ENCODE results near the gene SLC8A3. TPM values are rescaled to one million over a fixed set of nuclear protein-coding genes. Genes with fewer than 3 reads are reported as not detected.

The SLC8A3 gene
- total RNA-seq, 1 donor: under 0.01 TPM

- no peaks in the 10 kb centered on the region for H3K36me3 ChIP-seq (ENCODE audit: insufficient read depth, low read length)
- no peak for DNase-seq (ENCODE audit: insufficient read length, low spot score, missing footprints)
- no peaks in the 10 kb centered on the region for H3K79me2 ChIP-seq (ENCODE audit: insufficient read depth, low read length)
- H3K4me1 ChIP-seq (ENCODE audit: insufficient read depth, low read length): no peaks in the 10 kb centered on the region
- no peaks in the 10 kb centered on the region for H3K27me3 ChIP-seq (ENCODE audit: insufficient read depth, low read length)
- no peak for TF ChIP-seq CTCF (IDR thresholded peaks at IDR 0.05; ENCODE audit: extremely low read depth, low read depth, low read length)
- H3K9me3 ChIP-seq (ENCODE audit: low read depth, low read length): no peaks in the 10 kb centered on the region
- H3K27ac ChIP-seq (ENCODE audit: low read depth, low read length): no peak overlapping the region
- H3K4me3 ChIP-seq (ENCODE audit: insufficient read depth, low read length): no peak overlapping the region
- H4K20me1 ChIP-seq (ENCODE audit: insufficient read depth, low read length): no peaks in the 10 kb centered on the region
- no peak overlapping the region for H2AFZ ChIP-seq (ENCODE audit: low read length)
- H3K4me2 ChIP-seq (ENCODE audit: insufficient read depth, low read length): no peak overlapping the region
Observed at GRCh38 chr14:70133461-70133860, 55.3 kb downstream of the SLC8A3 start.

- Histone ChIP-seq H3K27me3 (ENCODE audit: insufficient read depth, low read length) (no peaks in the 10 kb centered on the region), H3K36me3 (ENCODE audit: insufficient read depth, low read length) (no peaks in the 10 kb centered on the region), H2AFZ (ENCODE audit: low read length) (no peak overlapping the region), H3K27ac (ENCODE audit: low read depth, low read length) (no peak overlapping the region), H4K20me1 (ENCODE audit: insufficient read depth, low read length) (no peaks in the 10 kb centered on the region), H3K4me1 (ENCODE audit: insufficient read depth, low read length) (no peaks in the 10 kb centered on the region), H3K4me3 (ENCODE audit: insufficient read depth, low read length) (no peak overlapping the region), H3K4me2 (ENCODE audit: insufficient read depth, low read length) (no peak overlapping the region), H3K9me3 (ENCODE audit: low read depth, low read length) (no peaks in the 10 kb centered on the region), H3K79me2 (ENCODE audit: insufficient read depth, low read length) (no peaks in the 10 kb centered on the region)
- no peak for DNase-seq (ENCODE audit: insufficient read length, low spot score, missing footprints)
- TF ChIP-seq CTCF (IDR thresholded peaks at IDR 0.05; ENCODE audit: extremely low read depth, low read depth, low read length): no peak
Observed at GRCh38 chr14:70130482-70130881, 58.3 kb downstream of the SLC8A3 start.

- H3K9me3 ChIP-seq (ENCODE audit: low read depth, low read length): no peaks in the 10 kb centered on the region
- no peaks in the 10 kb centered on the region for H3K4me1 ChIP-seq (ENCODE audit: insufficient read depth, low read length)
- H3K27me3 ChIP-seq (ENCODE audit: insufficient read depth, low read length): no peaks in the 10 kb centered on the region
- H3K4me3 ChIP-seq (ENCODE audit: insufficient read depth, low read length): no peak overlapping the region
- no peaks in the 10 kb centered on the region for H3K79me2 ChIP-seq (ENCODE audit: insufficient read depth, low read length)
- no peak for DNase-seq (ENCODE audit: insufficient read length, low spot score, missing footprints)
- no peak overlapping the region for H3K4me2 ChIP-seq (ENCODE audit: insufficient read depth, low read length)
- no peak overlapping the region for H3K27ac ChIP-seq (ENCODE audit: low read depth, low read length)
- no peaks in the 10 kb centered on the region for H4K20me1 ChIP-seq (ENCODE audit: insufficient read depth, low read length)
- H3K36me3 ChIP-seq (ENCODE audit: insufficient read depth, low read length): no peaks in the 10 kb centered on the region
- no peak for TF ChIP-seq CTCF (IDR thresholded peaks at IDR 0.05; ENCODE audit: extremely low read depth, low read depth, low read length)
- no peak overlapping the region for H2AFZ ChIP-seq (ENCODE audit: low read length)
Observed at GRCh38 chr14:70127186-70127585, 61.6 kb downstream of the SLC8A3 start.

GRCh38 chr14:70123796-70124195 lies 65.0 kb downstream of the SLC8A3 start:
- Histone ChIP-seq H3K36me3 (ENCODE audit: insufficient read depth, low read length) (no peaks in the 10 kb centered on the region), H3K4me1 (ENCODE audit: insufficient read depth, low read length) (peaks cover 7% of the 10 kb centered on the region), H3K4me3 (ENCODE audit: insufficient read depth, low read length) (no peak overlapping the region), H3K9me3 (ENCODE audit: low read depth, low read length) (no peaks in the 10 kb centered on the region), H3K4me2 (ENCODE audit: insufficient read depth, low read length) (no peak overlapping the region), H3K79me2 (ENCODE audit: insufficient read depth, low read length) (no peaks in the 10 kb centered on the region), H2AFZ (ENCODE audit: low read length) (no peak overlapping the region), H4K20me1 (ENCODE audit: insufficient read depth, low read length) (no peaks in the 10 kb centered on the region), H3K27me3 (ENCODE audit: insufficient read depth, low read length) (no peaks in the 10 kb centered on the region), H3K27ac (ENCODE audit: low read depth, low read length) (no peak overlapping the region)
- no peak for TF ChIP-seq CTCF (IDR thresholded peaks at IDR 0.05; ENCODE audit: extremely low read depth, low read depth, low read length)
- DNase-seq (ENCODE audit: insufficient read length, low spot score, missing footprints): no peak

Data from osteoblast (primary cell).